Stimulated activated CD8-positive, alpha-beta memory T cell treated with anti-CD3 and anti-CD28 coated beads, Interleukin-4, amount 100 ng/mL, for 24 hours (primary cell): Measurements from ENCODE around the gene EIF6.
"Not testable (repeated sequence)": the region's sequence is repeated elsewhere in the genome, so short reads cannot be mapped to it uniquely, and the experiment has no call there.

Source experiments
- DNase-seq: peaks from one replicate; pipeline ENCODE4 v3.0.0-alpha.2; 2020; ENCODE audit warnings: low read depth

Gene EIF6

GRCh38 chr20:35254448-35254999 lies 30.0 kb downstream of the EIF6 start:
- no peak for DNase-seq

GRCh38 chr20:35253010-35253409 lies 31.6 kb downstream of the EIF6 start:
- DNase-seq = no peak

- DNase-seq = not testable (repeated sequence)
Measured at GRCh38 chr20:35252598-35252997, 32.0 kb downstream of the EIF6 start.

- no peak for DNase-seq
Measured at GRCh38 chr20:35252037-35252461, 32.5 kb downstream of the EIF6 start.

GRCh38 chr20:35251613-35251940 lies 33.0 kb downstream of the EIF6 start:
- no peak for DNase-seq

GRCh38 chr20:35248641-35249475 lies 35.7 kb downstream of the EIF6 start:
- no peak for DNase-seq

GRCh38 chr20:35246723-35247122 lies 37.8 kb downstream of the EIF6 start:
- DNase-seq = no peak

- DNase-seq = no peak
Measured at GRCh38 chr20:35243986-35244385, 40.6 kb downstream of the EIF6 start.

- DNase-seq = no peak
Measured at GRCh38 chr20:35243317-35243716, 41.3 kb downstream of the EIF6 start.

- no peak for DNase-seq
Measured at GRCh38 chr20:35240811-35241293, 43.7 kb downstream of the EIF6 start.

GRCh38 chr20:35240083-35240810 lies 44.3 kb downstream of the EIF6 start:
- DNase-seq = no peak

GRCh38 chr20:35238735-35239134 lies 45.8 kb downstream of the EIF6 start:
- DNase-seq = no peak

GRCh38 chr20:35238170-35238569 lies 46.4 kb downstream of the EIF6 start:
- no peak for DNase-seq

GRCh38 chr20:35237486-35237885 lies 47.1 kb downstream of the EIF6 start:
- no peak for DNase-seq

- DNase-seq = no peak
Measured at GRCh38 chr20:35235881-35236280, 48.7 kb downstream of the EIF6 start.

- no peak for DNase-seq
Measured at GRCh38 chr20:35232575-35232974, 52.0 kb downstream of the EIF6 start.
